ENCODE data around the gene CYLC2. TPM values are rescaled to one million over a fixed set of nuclear protein-coding genes. Genes with fewer than 3 reads are reported as not detected.
A peak's percentile ranks its signal among the peaks of the same experiment; 100 is the strongest.

The CYLC2 gene
- total and polyA plus RNA-seq, 2 of the 8 experiments (the other 6 are each of a cell fraction or from before 2014, with no cell fraction given), result not detected

- Histone ChIP-seq H3K4me3 (ENCODE audit: extremely low read depth in 1 of 4, insufficient read depth in 2 of 4, low read depth in 3 of 4, low read length in 4 of 4) (no peak overlapping the region), H3K4ac (replicated peaks; ENCODE audit: insufficient read length, low read depth, low read length) (no peak overlapping the region), H3K56ac (replicated peaks; ENCODE audit: insufficient read length, low read depth, low read length) (no peak overlapping the region), H3K18ac (ENCODE audit: extremely low read depth, low read length) (no peak overlapping the region), H3K14ac (ENCODE audit: insufficient read length) (no peak overlapping the region), H3K23ac (ENCODE audit: insufficient read length) (no peak overlapping the region), H3K4me1 (replicated peaks in 1 of 4; ENCODE audit: control insufficient read depth in 3 of 4, insufficient read depth in 4 of 4, low read length in 3 of 4) (no peaks in the 10 kb centered on the region), H2BK5ac (ENCODE audit: low read depth, low read length) (no peak overlapping the region), H2BK120ac (replicated peaks; ENCODE audit: low read depth, low read length) (no peak overlapping the region), H2AK5ac (ENCODE audit: low read depth, low read length) (no peak overlapping the region), H2BK12ac (ENCODE audit: low read depth, low read length) (no peak overlapping the region), H3K79me1 (ENCODE audit: low read depth, low read length) (no peaks in the 10 kb centered on the region), H3K9me3 (ENCODE audit: insufficient read depth in 2 of 2, low read depth in 1 of 2, low read length in 1 of 2) (peaks cover 0 to 3% of the 10 kb centered on the region in 2 experiments; a peak in 1 of 4 replicates), H3K27me3 (replicated peaks in 1 of 4; ENCODE audit: control insufficient read depth in 3 of 4, extremely low read depth in 1 of 4, insufficient read depth in 3 of 4, low read length in 3 of 4) (no peaks in the 10 kb centered on the region), H2BK20ac (ENCODE audit: low read length) (no peak overlapping the region), H3K4me2 (ENCODE audit: insufficient read depth in 1 of 2, low read depth in 2 of 2, low read length in 2 of 2) (no peak overlapping the region), H3K23me2 (ENCODE audit: low read depth, low read length) (no peaks in the 10 kb centered on the region), H4K5ac (ENCODE audit: insufficient read length, low read depth, low read length) (no peak overlapping the region), H2BK15ac (ENCODE audit: low read length) (no peak overlapping the region), H3K27ac (ENCODE audit: low read depth, low read length) (no peak overlapping the region), H4K20me1 (replicated peaks in 1 of 2; ENCODE audit: control insufficient read depth in 1 of 2, insufficient read depth in 2 of 2, low read length in 2 of 2) (no peaks in the 10 kb centered on the region), H4K8ac (ENCODE audit: extremely low read depth, insufficient read depth, low read length) (no peak overlapping the region), H4K91ac (replicated peaks; ENCODE audit: insufficient read length, low read length) (no peak overlapping the region), H3K9ac (replicated peaks in 1 of 4; ENCODE audit: extremely low read depth in 1 of 4, low read depth in 3 of 4, low read length in 3 of 4) (no peak overlapping the region), H3K36me3 (ENCODE audit: control insufficient read depth in 2 of 4, insufficient read depth in 4 of 4, low read length in 3 of 4) (no peaks in the 10 kb centered on the region), H3K79me2 (ENCODE audit: control insufficient read depth in 1 of 2, insufficient read depth in 2 of 2, low read length in 2 of 2) (no peaks in the 10 kb centered on the region), H2AFZ (ENCODE audit: low read length) (peak overlapping the region; percentile 53; the same call in 1 of the 2 replicates)
- ChIA-PET POLR2A (ENCODE audit: partially characterized antibody) (no interaction called here), CTCF (ENCODE audit: partially characterized antibody) (interaction anchor here (0.7 kb wide), 1 partner anchor 982 kb away, joined by 3 read pairs; no protein-coding TSS in a partner anchor)
- FAIRE-seq (no peak), DNase-seq (ENCODE audit: low read depth in 1 of 2, low spot score in 2 of 2) (no peak)
- WGBS, 2 experiments (ENCODE audit: extremely low coverage in 1 of 2, insufficient coverage in 1 of 2, insufficient read length in 1 of 2, insufficient replicate concordance in 2 of 2, low coverage in 1 of 2, low lambda C conversion rate in 2 of 2, missing lambda C conversion rate in 1 of 2), result 92% methylated on average over 4 of the region's 4 CpGs; no CpG with 5 or more reads in 1 of the 2 experiments
- TF ChIP-seq CREB1 (IDR thresholded peaks at IDR 0.05) (no peak), NANOG (IDR thresholded peaks at IDR 0.05; ENCODE audit: insufficient read depth, low read depth, low read length, poor library complexity, severe bottlenecking) (no peak), EP300 (IDR thresholded peaks at IDR 0.05; ENCODE audit: borderline replicate concordance in 1 of 2, low read depth in 2 of 2, low read length in 2 of 2) (no peak), EZH2 (IDR thresholded peaks at IDR 0.05; ENCODE audit: low read depth, low read length, severe bottlenecking) (no peak), SUZ12 (IDR thresholded peaks at IDR 0.05; ENCODE audit: low read length) (no peak), HDAC6 (IDR thresholded peaks at IDR 0.05; ENCODE audit: low read depth, low read length) (no peak), KDM1A (IDR thresholded peaks at IDR 0.05; ENCODE audit: borderline replicate concordance, low read length) (no peak), TEAD4 (IDR thresholded peaks at IDR 0.05; ENCODE audit: low read depth, low read length) (no peak), BRCA1 (IDR thresholded peaks at IDR 0.05; ENCODE audit: low read depth, low read length) (no peak), RAD21 (IDR thresholded peaks at IDR 0.05 in 1 of 2, conservative IDR thresholded peaks at IDR 0.05 in 1 of 2; ENCODE audit: low read depth in 2 of 2, low read length in 2 of 2) (no peak), TAF1 (IDR thresholded peaks at IDR 0.05; ENCODE audit: low read depth, low read length) (no peak), BACH1 (IDR thresholded peaks at IDR 0.05; ENCODE audit: low read length) (no peak), E2F6 (IDR thresholded peaks at IDR 0.05) (no peak), TCF12 (IDR thresholded peaks at IDR 0.05; ENCODE audit: low read depth, low read length) (no peak)
Measured at GRCh38 chr9:102975251-102975650, 19.9 kb upstream of the CYLC2 start.
